ENCODE results near the gene CTDSPL.
"Not testable (repeated sequence)": the region's sequence is repeated elsewhere in the genome, so short reads cannot be mapped to it uniquely, and the experiment has no call there.

The CTDSPL gene

GRCh38 chr3:37861620-37862041 is at the start of gene CTDSPL:
Gene CTDSPL (plus strand): TSS chr3:37861880. CDS start chr3:37862200, 320 bp downstream.
- no peak for DNase-seq (ENCODE audit: low read depth in 2 of 2)

- DNase-seq (ENCODE audit: low read depth in 2 of 2) = no peak
Measured at GRCh38 chr3:37812499-37812896, 49.2 kb upstream of the CTDSPL start.

GRCh38 chr3:37813403-37813802 is 48.3 kb upstream of the CTDSPL start:
- no peak for DNase-seq (ENCODE audit: low read depth in 2 of 2)

- DNase-seq (ENCODE audit: low read depth in 2 of 2) = no peak
Measured at GRCh38 chr3:37814547-37814946, 47.1 kb upstream of the CTDSPL start.

GRCh38 chr3:37815156-37815555 is 46.5 kb upstream of the CTDSPL start:
- not testable (repeated sequence) for DNase-seq (ENCODE audit: low read depth in 2 of 2)

GRCh38 chr3:37816271-37816670 is 45.4 kb upstream of the CTDSPL start:
- DNase-seq (ENCODE audit: low read depth in 2 of 2) = no peak

- DNase-seq (ENCODE audit: low read depth in 2 of 2) = no peak
Measured at GRCh38 chr3:37819591-37819990, 42.1 kb upstream of the CTDSPL start.

GRCh38 chr3:37820286-37820685 is 41.4 kb upstream of the CTDSPL start:
- no peak for DNase-seq (ENCODE audit: low read depth in 2 of 2)

- no peak for DNase-seq (ENCODE audit: low read depth in 2 of 2)
Measured at GRCh38 chr3:37823189-37823588, 38.5 kb upstream of the CTDSPL start.

GRCh38 chr3:37824090-37824953 is 37.4 kb upstream of the CTDSPL start:
- no peak for DNase-seq (ENCODE audit: low read depth in 2 of 2)

- no peak for DNase-seq (ENCODE audit: low read depth in 2 of 2)
Measured at GRCh38 chr3:37824954-37825328, 36.7 kb upstream of the CTDSPL start.

- no peak for DNase-seq (ENCODE audit: low read depth in 2 of 2)
Measured at GRCh38 chr3:37825744-37826400, 35.8 kb upstream of the CTDSPL start.

GRCh38 chr3:37826502-37826901 is 35.2 kb upstream of the CTDSPL start:
- no peak for DNase-seq (ENCODE audit: low read depth in 2 of 2)

GRCh38 chr3:37826933-37827332 is 34.7 kb upstream of the CTDSPL start:
- DNase-seq (ENCODE audit: low read depth in 2 of 2) = no peak

- DNase-seq (ENCODE audit: low read depth in 2 of 2) = no peak
Measured at GRCh38 chr3:37832480-37832879, 29.2 kb upstream of the CTDSPL start.

- DNase-seq (ENCODE audit: low read depth in 2 of 2) = no peak
Measured at GRCh38 chr3:37833302-37834186, 28.1 kb upstream of the CTDSPL start.

- no peak for DNase-seq (ENCODE audit: low read depth in 2 of 2)
Measured at GRCh38 chr3:37836589-37836988, 25.1 kb upstream of the CTDSPL start.

- no peak for DNase-seq (ENCODE audit: low read depth in 2 of 2)
Measured at GRCh38 chr3:37847689-37848088, 14.0 kb upstream of the CTDSPL start.

GRCh38 chr3:37849146-37849923 is 12.3 kb upstream of the CTDSPL start:
- DNase-seq (ENCODE audit: low read depth in 2 of 2) = no peak

GRCh38 chr3:37852097-37852496 is 9.6 kb upstream of the CTDSPL start:
- no peak for DNase-seq (ENCODE audit: low read depth in 2 of 2)

GRCh38 chr3:37852771-37853170 is 8.9 kb upstream of the CTDSPL start:
- DNase-seq (ENCODE audit: low read depth in 2 of 2) = no peak

Data from stimulated activated CD8-positive, alpha-beta memory T cell treated with anti-CD3 and anti-CD28 coated beads, Interleukin-7, amount 100 ng/mL, for 1 hour (primary cell).